Neural cell (in vitro differentiated cells): ENCODE data around the gene SYDE2. TPM values are rescaled to one million over a fixed set of nuclear protein-coding genes. Genes with fewer than 3 reads are reported as not detected.
"Not testable (repeated sequence)": the region's sequence is repeated elsewhere in the genome, so short reads cannot be mapped to it uniquely, and the experiment has no call there.

Experiments used
- H2AFZ ChIP-seq: fragments of 200-600, 300-800 bp; sonication (generic), shearing (Covaris generic); 2 replicates; pipeline ENCODE4 v1.6.0; 2014; ENCODE audit warnings: low read depth, mild to moderate bottlenecking, antibody characterized with exemption, low read length, moderate library complexity
- H3F3A ChIP-seq: fragments of 200-600 bp; shearing (Covaris generic); 2 replicates; pipeline ENCODE4 v1.6.1; 2016; ENCODE audit warnings: mild to moderate bottlenecking, moderate library complexity, mixed read lengths, antibody characterized with exemption, low read length; ENCODE audit not compliant: insufficient read depth, poor library complexity, severe bottlenecking
- H3K27ac ChIP-seq: fragments of 200-600, 300-800 bp; sonication (generic), shearing (Covaris generic); 2 replicates; pipeline ENCODE4 v1.5.1; 2014; ENCODE audit warnings: mild to moderate bottlenecking, low read length, moderate library complexity
- H3K27me3 ChIP-seq: fragments of 300-800, 200-600 bp; sonication (generic), shearing (Covaris generic); 2 replicates; pipeline ENCODE4 v1.6.0; 2014; ENCODE audit warnings: mild to moderate bottlenecking, low read depth, low read length, moderate library complexity; ENCODE audit not compliant: insufficient read depth
- H3K36me3 ChIP-seq: fragments of 300-800, 200-600 bp; sonication (generic), shearing (Covaris generic); 2 replicates; pipeline ENCODE4 v1.5.1; 2014; ENCODE audit warnings: mild to moderate bottlenecking, antibody characterized with exemption, low read length, moderate library complexity; ENCODE audit not compliant: insufficient read depth
- H3K4me2 ChIP-seq: fragments of 300-800, 200-600 bp; sonication (generic), shearing (Covaris generic); 2 replicates; pipeline ENCODE4 v1.6.0; 2014; ENCODE audit warnings: mild to moderate bottlenecking, low read length
- H3K4me3 ChIP-seq: fragments of 300-800, 200-600 bp; sonication (generic), shearing (Covaris generic); 2 replicates; pipeline ENCODE4 v1.5.1; 2014; ENCODE audit warnings: mild to moderate bottlenecking, low read length, moderate library complexity
- H3K79me2 ChIP-seq: fragments of 200-600 bp; shearing (Covaris generic); replicated peaks from 2 replicates; pipeline ENCODE4 v1.6.0; 2014; ENCODE audit warnings: mild to moderate bottlenecking, low read length, moderate library complexity; ENCODE audit not compliant: insufficient read depth
- H3K9ac ChIP-seq: fragments of 300-800, 200-600 bp; sonication (generic), shearing (Covaris generic); 2 replicates; pipeline ENCODE4 v1.6.1; 2016; ENCODE audit warnings: mild to moderate bottlenecking, low read length, mixed read lengths
- H3K9me2 ChIP-seq: fragments of 200-600 bp; shearing (Covaris generic); 2 replicates; pipeline ENCODE4 v1.6.1; 2016; ENCODE audit warnings: mild to moderate bottlenecking, low read length, mixed read lengths; ENCODE audit not compliant: insufficient read depth
- H3K9me3 ChIP-seq: fragments of 200-600, 300-800 bp; sonication (generic), shearing (Covaris generic); 2 replicates; pipeline ENCODE4 v1.6.1; 2016; ENCODE audit warnings: mild to moderate bottlenecking, mixed run types, low read length, moderate library complexity, mixed read lengths
- H4K20me1 ChIP-seq: fragments of 200-600 bp; shearing (Covaris generic); 2 replicates; pipeline ENCODE4 v1.6.1; 2016; ENCODE audit warnings: mild to moderate bottlenecking, mixed run types; ENCODE audit not compliant: insufficient read depth
- EP300 ChIP-seq: fragments of 450-650 bp; conservative IDR thresholded peaks from 2 replicates; pipeline ENCODE4 v1.6.1; 2014; ENCODE audit warnings: antibody characterized with exemption, mild to moderate bottlenecking, moderate library complexity; ENCODE audit not compliant: poor library complexity, severe bottlenecking
- EZH2 ChIP-seq: fragments of 200-600, 300-800 bp; shearing (Covaris generic), sonication (generic); IDR thresholded peaks from 2 replicates; pipeline ENCODE4 v1.6.1; 2014; ENCODE audit warnings: antibody characterized with exemption, low read length, borderline replicate concordance, mild to moderate bottlenecking; ENCODE audit not compliant: insufficient read depth, poor library complexity, severe bottlenecking
- MXI1 ChIP-seq: fragments of 450-650 bp; conservative IDR thresholded peaks from 2 replicates; pipeline ENCODE4 v1.6.1; 2014; ENCODE audit warnings: antibody characterized with exemption, mild to moderate bottlenecking; ENCODE audit not compliant: poor library complexity, severe bottlenecking
- POLR2AphosphoS5 ChIP-seq: IDR thresholded peaks from 2 replicates; pipeline ENCODE4 v1.6.1; 2012
- RAD21 ChIP-seq: fragments of 450-650 bp; conservative IDR thresholded peaks from 2 replicates; pipeline ENCODE4 v1.6.1; 2014; ENCODE audit warnings: antibody characterized with exemption, mild to moderate bottlenecking, moderate library complexity
- SMC3 ChIP-seq: fragments of 450-650 bp; conservative IDR thresholded peaks from 2 replicates; pipeline ENCODE4 v1.6.1; 2014; ENCODE audit warnings: antibody characterized with exemption, mild to moderate bottlenecking, moderate library complexity; ENCODE audit not compliant: poor library complexity
- TAF1 ChIP-seq: IDR thresholded peaks from 2 replicates; pipeline ENCODE4 v1.6.1; 2012; ENCODE audit warnings: low read depth
- polyA plus RNA-seq: library from polyadenylated mRNA; depleted of rRNA; stranded (reverse); fragments of >200 nt; gene quantifications from 2 replicates; pipeline ENCODE4 v1.2.3, GENCODE V29; 2014
- TF ChIP-seq, protein P1 (sequence below): fragments of 450-650 bp; IDR thresholded peaks from 2 replicates; pipeline ENCODE4 v1.5.1; 2014; ENCODE audit warnings: antibody characterized with exemption, mild to moderate bottlenecking, moderate library complexity; ENCODE audit not compliant: poor library complexity, severe bottlenecking
- TF ChIP-seq, protein P2 (sequence below): IDR thresholded peaks from 2 replicates; pipeline ENCODE4 v1.6.1; 2012; ENCODE audit warnings: borderline replicate concordance

SYDE2 gene
- polyA plus RNA-seq, 1 donor from 2014 or later = 0.66 TPM

DNA sequence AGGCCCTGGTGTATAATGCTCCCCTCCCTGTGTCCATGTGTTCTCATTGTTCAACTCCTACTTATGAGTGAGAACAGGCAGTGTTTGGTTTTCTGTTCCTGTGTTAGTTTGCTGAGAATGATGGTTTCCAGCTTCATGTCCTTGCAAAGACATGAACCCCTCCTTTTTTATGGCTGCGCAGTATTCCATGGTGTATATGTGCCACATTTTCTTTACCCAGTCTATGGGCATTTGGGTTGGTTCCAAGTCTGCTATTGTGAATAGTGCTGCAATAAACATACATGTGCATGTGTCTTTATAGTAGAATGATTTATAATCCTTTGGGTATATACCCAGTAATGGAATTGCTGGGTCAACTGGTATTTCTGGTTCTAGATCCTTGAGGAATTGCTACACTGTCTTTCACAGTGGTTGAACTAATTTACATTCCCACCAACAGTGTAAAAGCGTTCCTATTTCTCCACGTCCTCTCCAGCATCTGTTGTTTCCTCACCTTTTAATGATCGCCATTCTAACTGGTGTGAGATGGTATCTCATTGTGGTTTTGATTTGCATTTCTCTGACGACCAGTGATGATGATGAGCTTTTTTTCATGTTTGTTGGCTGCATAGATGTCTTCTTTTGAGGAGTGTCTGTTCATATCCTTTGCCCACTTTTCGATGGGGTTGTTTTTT lies 54.4 kb downstream of the SYDE2 start:
- not testable (repeated sequence) for H3K9ac ChIP-seq, H3K36me3 ChIP-seq, H3K27ac ChIP-seq, H3K79me2 ChIP-seq, H3K4me3 ChIP-seq, H3K9me3 ChIP-seq, H3K9me2 ChIP-seq, H3F3A ChIP-seq, H2AFZ ChIP-seq, H4K20me1 ChIP-seq, H3K27me3 ChIP-seq, H3K4me2 ChIP-seq

DNA sequence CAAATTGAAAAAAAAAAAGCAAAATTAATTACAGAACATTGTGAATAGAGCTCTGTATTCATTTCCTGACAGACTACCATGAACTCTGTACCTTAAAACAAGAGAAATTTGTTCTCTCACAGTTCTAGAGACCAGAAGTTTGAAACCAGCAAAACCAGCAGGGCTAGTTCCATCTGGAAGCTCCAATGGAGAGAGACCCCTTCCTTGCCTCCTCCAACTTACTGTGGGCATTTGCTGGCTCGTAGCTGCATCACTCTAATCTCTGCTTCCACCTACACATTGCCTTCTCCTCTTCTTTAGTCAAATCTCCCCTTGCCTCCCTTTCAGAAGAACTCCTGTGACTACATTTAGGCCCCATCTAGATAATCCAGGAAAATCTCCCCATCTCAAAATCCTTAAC lies 56.5 kb downstream of the SYDE2 start:
- Histone ChIP-seq H3K9me2 (no peaks in the 10 kb centered on the region), H3F3A (no peaks in the 10 kb centered on the region), H3K79me2 (no peaks in the 10 kb centered on the region), H3K4me2 (no peak overlapping the region), H3K27me3 (no peaks in the 10 kb centered on the region), H2AFZ (no peak overlapping the region), H3K9me3 (no peaks in the 10 kb centered on the region), H3K36me3 (no peaks in the 10 kb centered on the region), H3K9ac (no peak overlapping the region), H3K27ac (no peak overlapping the region), H4K20me1 (no peaks in the 10 kb centered on the region), H3K4me3 (no peak overlapping the region)
- TF ChIP-seq TAF1 (no peak), MXI1 (no peak), POLR2AphosphoS5 (no peak), EP300 (no peak), SMC3 (no peak), RAD21 (no peak), EZH2 (no peak)
- TF ChIP-seq, protein P1, sequence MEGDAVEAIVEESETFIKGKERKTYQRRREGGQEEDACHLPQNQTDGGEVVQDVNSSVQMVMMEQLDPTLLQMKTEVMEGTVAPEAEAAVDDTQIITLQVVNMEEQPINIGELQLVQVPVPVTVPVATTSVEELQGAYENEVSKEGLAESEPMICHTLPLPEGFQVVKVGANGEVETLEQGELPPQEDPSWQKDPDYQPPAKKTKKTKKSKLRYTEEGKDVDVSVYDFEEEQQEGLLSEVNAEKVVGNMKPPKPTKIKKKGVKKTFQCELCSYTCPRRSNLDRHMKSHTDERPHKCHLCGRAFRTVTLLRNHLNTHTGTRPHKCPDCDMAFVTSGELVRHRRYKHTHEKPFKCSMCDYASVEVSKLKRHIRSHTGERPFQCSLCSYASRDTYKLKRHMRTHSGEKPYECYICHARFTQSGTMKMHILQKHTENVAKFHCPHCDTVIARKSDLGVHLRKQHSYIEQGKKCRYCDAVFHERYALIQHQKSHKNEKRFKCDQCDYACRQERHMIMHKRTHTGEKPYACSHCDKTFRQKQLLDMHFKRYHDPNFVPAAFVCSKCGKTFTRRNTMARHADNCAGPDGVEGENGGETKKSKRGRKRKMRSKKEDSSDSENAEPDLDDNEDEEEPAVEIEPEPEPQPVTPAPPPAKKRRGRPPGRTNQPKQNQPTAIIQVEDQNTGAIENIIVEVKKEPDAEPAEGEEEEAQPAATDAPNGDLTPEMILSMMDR = no peak
- TF ChIP-seq, protein P2, sequence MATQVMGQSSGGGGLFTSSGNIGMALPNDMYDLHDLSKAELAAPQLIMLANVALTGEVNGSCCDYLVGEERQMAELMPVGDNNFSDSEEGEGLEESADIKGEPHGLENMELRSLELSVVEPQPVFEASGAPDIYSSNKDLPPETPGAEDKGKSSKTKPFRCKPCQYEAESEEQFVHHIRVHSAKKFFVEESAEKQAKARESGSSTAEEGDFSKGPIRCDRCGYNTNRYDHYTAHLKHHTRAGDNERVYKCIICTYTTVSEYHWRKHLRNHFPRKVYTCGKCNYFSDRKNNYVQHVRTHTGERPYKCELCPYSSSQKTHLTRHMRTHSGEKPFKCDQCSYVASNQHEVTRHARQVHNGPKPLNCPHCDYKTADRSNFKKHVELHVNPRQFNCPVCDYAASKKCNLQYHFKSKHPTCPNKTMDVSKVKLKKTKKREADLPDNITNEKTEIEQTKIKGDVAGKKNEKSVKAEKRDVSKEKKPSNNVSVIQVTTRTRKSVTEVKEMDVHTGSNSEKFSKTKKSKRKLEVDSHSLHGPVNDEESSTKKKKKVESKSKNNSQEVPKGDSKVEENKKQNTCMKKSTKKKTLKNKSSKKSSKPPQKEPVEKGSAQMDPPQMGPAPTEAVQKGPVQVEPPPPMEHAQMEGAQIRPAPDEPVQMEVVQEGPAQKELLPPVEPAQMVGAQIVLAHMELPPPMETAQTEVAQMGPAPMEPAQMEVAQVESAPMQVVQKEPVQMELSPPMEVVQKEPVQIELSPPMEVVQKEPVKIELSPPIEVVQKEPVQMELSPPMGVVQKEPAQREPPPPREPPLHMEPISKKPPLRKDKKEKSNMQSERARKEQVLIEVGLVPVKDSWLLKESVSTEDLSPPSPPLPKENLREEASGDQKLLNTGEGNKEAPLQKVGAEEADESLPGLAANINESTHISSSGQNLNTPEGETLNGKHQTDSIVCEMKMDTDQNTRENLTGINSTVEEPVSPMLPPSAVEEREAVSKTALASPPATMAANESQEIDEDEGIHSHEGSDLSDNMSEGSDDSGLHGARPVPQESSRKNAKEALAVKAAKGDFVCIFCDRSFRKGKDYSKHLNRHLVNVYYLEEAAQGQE = no peak

DNA sequence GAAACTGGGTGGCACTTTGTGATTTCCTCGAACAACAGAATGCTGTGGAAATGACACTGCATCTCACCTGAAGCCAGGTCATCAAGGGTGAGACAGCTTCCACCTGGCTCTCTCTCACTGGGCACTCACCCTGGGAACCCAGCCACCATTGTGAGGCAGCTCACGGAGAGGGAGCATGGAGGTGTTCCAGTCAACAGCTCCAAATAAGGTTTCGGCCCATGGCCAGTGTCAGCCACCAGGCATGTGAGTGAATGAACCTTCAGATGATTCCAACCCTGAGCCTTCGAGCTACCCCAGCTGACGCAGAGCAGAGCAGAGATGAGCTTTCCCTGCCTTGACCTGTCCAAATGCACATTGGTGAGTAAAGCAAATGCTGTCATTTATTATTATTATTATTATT lies 58.1 kb downstream of the SYDE2 start:
- Histone ChIP-seq H3K27me3 (no peaks in the 10 kb centered on the region), H3F3A (no peaks in the 10 kb centered on the region), H3K27ac (no peak overlapping the region), H3K9me3 (no peaks in the 10 kb centered on the region), H3K9me2 (no peaks in the 10 kb centered on the region), H3K36me3 (no peaks in the 10 kb centered on the region), H3K9ac (no peak overlapping the region), H4K20me1 (no peaks in the 10 kb centered on the region), H3K4me2 (no peak overlapping the region), H3K4me3 (no peak overlapping the region), H3K79me2 (no peaks in the 10 kb centered on the region), H2AFZ (no peak overlapping the region)
- TF ChIP-seq SMC3 (no peak), TAF1 (no peak), RAD21 (no peak), MXI1 (no peak), EP300 (no peak)
- TF ChIP-seq, protein P2 = no peak

DNA sequence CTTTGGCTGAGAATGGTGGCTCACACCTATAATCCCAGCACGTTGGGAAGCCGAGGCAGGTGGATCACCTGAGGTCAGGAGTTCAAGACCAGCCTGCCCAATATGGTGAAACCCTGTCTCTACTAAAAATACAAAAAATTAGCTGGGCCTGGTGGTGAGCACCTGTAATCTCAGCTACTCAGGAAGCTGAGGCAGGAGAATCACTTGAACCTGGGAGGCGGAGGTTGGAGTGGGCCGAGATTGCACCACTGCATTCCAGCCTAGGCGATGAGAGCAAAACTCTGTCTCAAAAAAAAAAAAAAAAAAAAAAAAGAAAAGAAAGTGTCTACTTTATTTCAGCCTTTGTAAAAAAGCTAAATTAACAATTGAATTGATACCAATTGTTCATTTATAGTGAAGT lies 62.4 kb downstream of the SYDE2 start:
- not testable (repeated sequence) for H4K20me1 ChIP-seq, H3K27ac ChIP-seq, H3K36me3 ChIP-seq, H3K4me2 ChIP-seq, H2AFZ ChIP-seq, H3K4me3 ChIP-seq, H3F3A ChIP-seq, H3K9me3 ChIP-seq, H3K9ac ChIP-seq, H3K79me2 ChIP-seq, H3K27me3 ChIP-seq, H3K9me2 ChIP-seq
